ENCODE measurements around the gene STRIP2. TPM values are rescaled to one million over a fixed set of nuclear protein-coding genes. Genes with fewer than 3 reads are reported as not detected.

STRIP2 gene
- total RNA-seq, 1 donor from 2014 or later: 44.8 TPM

- DNase-seq (ENCODE audit: low spot score in 2 of 2) (no peak), FAIRE-seq (no peak)
Observed at GRCh38 chr7:129482781-129483180, 48.5 kb downstream of the STRIP2 start.

- DNase-seq (ENCODE audit: low spot score in 2 of 2): no peak
- no peak for FAIRE-seq
Observed at GRCh38 chr7:129489491-129489890, 55.3 kb downstream of the STRIP2 start.

GRCh38 chr7:129492391-129492790 lies 58.2 kb downstream of the STRIP2 start:
- DNase-seq (ENCODE audit: low spot score in 2 of 2): no peak
- FAIRE-seq: no peak

- DNase-seq (ENCODE audit: low spot score in 2 of 2) (no peak), FAIRE-seq (no peak)
Observed at GRCh38 chr7:129493555-129493954, 59.3 kb downstream of the STRIP2 start.

- no peak for DNase-seq (ENCODE audit: low spot score in 2 of 2)
- FAIRE-seq: no peak
Observed at GRCh38 chr7:129494041-129494440, 59.8 kb downstream of the STRIP2 start.

- DNase-seq (ENCODE audit: low spot score in 2 of 2) (no peak), FAIRE-seq (no peak)
Observed at GRCh38 chr7:129495987-129496386, 61.8 kb downstream of the STRIP2 start.

- DNase-seq (ENCODE audit: low spot score in 2 of 2): no peak
- FAIRE-seq: no peak
Observed at GRCh38 chr7:129496653-129497052, 62.4 kb downstream of the STRIP2 start.

- FAIRE-seq (no peak), DNase-seq (ENCODE audit: low spot score in 2 of 2) (no peak)
Observed at GRCh38 chr7:129497156-129497555, 62.9 kb downstream of the STRIP2 start.

- DNase-seq (ENCODE audit: low spot score in 2 of 2) (no peak), FAIRE-seq (no peak)
Observed at GRCh38 chr7:129498021-129498420, 63.8 kb downstream of the STRIP2 start.

- no peak for FAIRE-seq
- no peak for DNase-seq (ENCODE audit: low spot score in 2 of 2)
Observed at GRCh38 chr7:129499999-129500398, 65.8 kb downstream of the STRIP2 start.

GRCh38 chr7:129501760-129502707 lies 67.8 kb downstream of the STRIP2 start, which contains the start of gene SMKR1:
TSS of gene SMKR1 (plus strand) at chr7:129502531. CDS start at chr7:129502825, 294 bp downstream.
- FAIRE-seq: no peak
- DNase-seq (ENCODE audit: low spot score in 2 of 2): peak; percentile 87 to 90

- DNase-seq (ENCODE audit: low spot score in 2 of 2): peak in 1 of 2 donors; percentile 24
- FAIRE-seq: no peak
Observed at GRCh38 chr7:129502708-129503685, 68.8 kb downstream of the STRIP2 start.

- FAIRE-seq: no peak
- no peak for DNase-seq (ENCODE audit: low spot score in 2 of 2)
Observed at GRCh38 chr7:129503725-129504124, 69.5 kb downstream of the STRIP2 start.

GRCh38 chr7:129512192-129512591 lies 78.0 kb downstream of the STRIP2 start:
- no peak for DNase-seq (ENCODE audit: low spot score in 2 of 2)
- FAIRE-seq: no peak

- FAIRE-seq: no peak
- DNase-seq (ENCODE audit: low spot score in 2 of 2): no peak
Observed at GRCh38 chr7:129513546-129513945, 79.3 kb downstream of the STRIP2 start.

- DNase-seq (ENCODE audit: low spot score in 2 of 2) (no peak), FAIRE-seq (no peak)
Observed at GRCh38 chr7:129514683-129515082, 80.5 kb downstream of the STRIP2 start.

- FAIRE-seq: no peak
- no peak for DNase-seq (ENCODE audit: low spot score in 2 of 2)
Observed at GRCh38 chr7:129515381-129515780, 81.1 kb downstream of the STRIP2 start.

GRCh38 chr7:129517931-129518330 lies 83.7 kb downstream of the STRIP2 start:
- FAIRE-seq (no peak), DNase-seq (ENCODE audit: low spot score in 2 of 2) (no peak)

- DNase-seq (ENCODE audit: low spot score in 2 of 2) (no peak), FAIRE-seq (no peak)
Observed at GRCh38 chr7:129519464-129519863, 85.2 kb downstream of the STRIP2 start.

- DNase-seq (ENCODE audit: low spot score in 2 of 2) (no peak), FAIRE-seq (no peak)
Observed at GRCh38 chr7:129522088-129522970, 88.1 kb downstream of the STRIP2 start.
